Keratinocyte (primary cell): ENCODE results near the gene PRKAR2B. TPM values are rescaled to one million over a fixed set of nuclear protein-coding genes. Genes with fewer than 3 reads are reported as not detected.
"Not testable (repeated sequence)": the region's sequence is repeated elsewhere in the genome, so short reads cannot be mapped to it uniquely, and the experiment has no call there.

Experiments
- DNase-seq: peaks from one replicate; pipeline ENCODE4 v3.0.0-alpha.2; 2011; ENCODE audit warnings: low read depth, missing footprints, low spot score
- FAIRE-seq: peaks from 2 replicates; lab custom pipeline; 2011; peaks lifted over from hg19 to GRCh38; lab: Jason Lieb, UNC
- H2AFZ ChIP-seq: 2 replicates; pipeline ENCODE4 v1.6.0; 2012; ENCODE audit warnings: low read length, control low read depth, inconsistent platforms; ENCODE audit not compliant: control insufficient read depth
- H3K27ac ChIP-seq: 2 replicates; pipeline ENCODE4 v1.5.1; 2011; ENCODE audit warnings: low read length; ENCODE audit not compliant: control insufficient read depth, insufficient read depth
- H3K27me3 ChIP-seq: 3 replicates; pipeline ENCODE4 v1.6.0; 2011; ENCODE audit warnings: low read length; ENCODE audit not compliant: control insufficient read depth, insufficient read depth; ENCODE audit errors: extremely low read depth
- H3K36me3 ChIP-seq, 2 experiments: 2 replicates in 1 of 2; 3 replicates in 1 of 2; pipeline ENCODE4 v1.5.1; 2011; ENCODE audit warnings: low read length in 2 of 2, mild to moderate bottlenecking in 1 of 2; ENCODE audit not compliant: control insufficient read depth in 2 of 2, insufficient read depth in 2 of 2; ENCODE audit errors: extremely low read depth in 1 of 2
- H3K4me1 ChIP-seq: 3 replicates; pipeline ENCODE4 v1.5.1; 2011; ENCODE audit warnings: low read length; ENCODE audit not compliant: control insufficient read depth, insufficient read depth; ENCODE audit errors: extremely low read depth
- H3K4me2 ChIP-seq: 3 replicates; pipeline ENCODE4 v1.6.0; 2011; ENCODE audit warnings: low read depth, low read length; ENCODE audit not compliant: control insufficient read depth, insufficient read depth; ENCODE audit errors: extremely low read depth
- H3K4me3 ChIP-seq, 3 experiments: fragments of 200-600 bp in 1 of 3; sonication (generic) in 1 of 3; 2 replicates in 2 of 3; 3 replicates in 1 of 3; pipeline ENCODE4 v1.5.1; 2011 to 2016; ENCODE audit warnings: low read length in 3 of 3, mild to moderate bottlenecking in 3 of 3, control low read depth in 2 of 3, inconsistent platforms in 1 of 3, low read depth in 1 of 3, mixed read lengths in 1 of 3, mixed run types in 1 of 3, moderate library complexity in 1 of 3; ENCODE audit not compliant: control insufficient read depth in 2 of 3, insufficient read depth in 2 of 3; ENCODE audit errors: extremely low read depth in 1 of 3
- H3K79me2 ChIP-seq: 2 replicates; pipeline ENCODE4 v1.6.0; 2012; ENCODE audit warnings: low read length; ENCODE audit not compliant: control insufficient read depth, insufficient read depth
- H3K9ac ChIP-seq: 3 replicates; pipeline ENCODE4 v1.6.0; 2011; ENCODE audit warnings: low read length; ENCODE audit not compliant: control insufficient read depth, insufficient read depth; ENCODE audit errors: extremely low read depth
- H3K9me1 ChIP-seq: 3 replicates; pipeline ENCODE4 v1.6.0; 2011; ENCODE audit warnings: low read length; ENCODE audit not compliant: control insufficient read depth, insufficient read depth; ENCODE audit errors: extremely low read depth
- H3K9me3 ChIP-seq: 2 replicates; pipeline ENCODE4 v1.5.1; 2012; ENCODE audit warnings: low read depth, low read length; ENCODE audit not compliant: control insufficient read depth
- H4K20me1 ChIP-seq: 3 replicates; pipeline ENCODE4 v1.6.0; 2011; ENCODE audit warnings: low read length; ENCODE audit not compliant: control insufficient read depth, insufficient read depth; ENCODE audit errors: extremely low read depth
- CTCF ChIP-seq, 3 experiments: IDR thresholded peaks in 1 of 3; conservative IDR thresholded peaks in 1 of 3; optimal IDR thresholded peaks in 1 of 3; 2 replicates in 2 of 3; 3 replicates in 1 of 3; pipeline versions ENCODE3 to v1.5.1; 2011; ENCODE audit warnings: low read length in 3 of 3, mild to moderate bottlenecking in 3 of 3, moderate library complexity in 2 of 3, control low read depth in 1 of 3, inconsistent platforms in 1 of 3; ENCODE audit not compliant: insufficient read depth in 2 of 3; ENCODE audit errors: extremely low read depth in 1 of 3
- EZH2 ChIP-seq: IDR thresholded peaks from one replicate; pipeline ENCODE4 v1.6.1; 2012; ENCODE audit warnings: inconsistent platforms, mild to moderate bottlenecking, low read length, moderate library complexity
- dilution Hi-C: fragments of 300-500 bp; cut with MboI; formaldehyde crosslinking; loops from one replicate; pipeline ENCODE4 v1.7.0; 2020; ENCODE audit warnings: low sequenced_read_pairs; ENCODE audit not compliant: extremely low pct_ligation_motif_present
- polyA plus RNA-seq, 5 experiments: library from polyadenylated mRNA; depleted of rRNA in 3 of 5; stranded (reverse) in 3 of 5; stranded (forward) in 1 of 5; unstranded in 1 of 5; fragments of >200 nt; gene quantifications; 1 replicate in 1 of 5; 2 replicates in 3 of 5; 3 replicates in 1 of 5; pipeline versions ENCODE4 v1.2.1 to v1.2.3, GENCODE V29; 2011 to 2012; ENCODE audit warnings: missing spikeins in 2 of 5, low read depth in 1 of 5, low replicate concordance in 1 of 5

Gene PRKAR2B
- polyA plus RNA-seq, 1 donor (not counting 4 experiments of a cell fraction or from before 2014, with no cell fraction given), result 0.01 TPM

- dilution Hi-C loops, result no loop called here
- Histone ChIP-seq H3K4me2 (no peak overlapping the region), H3K79me2 (no peaks in the 10 kb centered on the region), H3K4me1 (peaks cover 3% of the 10 kb centered on the region), H3K27ac (no peak overlapping the region), H3K9me3 (no peaks in the 10 kb centered on the region), H3K27me3 (no peaks in the 10 kb centered on the region), H2AFZ (no peak overlapping the region), H4K20me1 (no peaks in the 10 kb centered on the region), H3K4me3 (no peak overlapping the region), H3K9me1 (no peaks in the 10 kb centered on the region), H3K9ac (no peak overlapping the region), H3K36me3 (no peaks in the 10 kb centered on the region)
- DNase-seq (no peak), FAIRE-seq (no peak)
- TF ChIP-seq CTCF (optimal IDR thresholded peaks at IDR 0.05 in 1 of 3, IDR thresholded peaks at IDR 0.05 in 1 of 3, conservative IDR thresholded peaks at IDR 0.05 in 1 of 3; ENCODE audit: extremely low read depth in 1 of 3, insufficient read depth in 2 of 3, low read length in 3 of 3), result peak in 2 of 3 experiments; percentile 4 to 12
- no peak for TF ChIP-seq EZH2
Observed at GRCh38 chr7:107152011-107152410, 107.5 kb downstream of the PRKAR2B start.

- FAIRE-seq (no peak), DNase-seq (no peak)
- H3K9me1 ChIP-seq, result no peaks in the 10 kb centered on the region
- H3K9ac ChIP-seq, result no peak overlapping the region
- H3K79me2 ChIP-seq, result no peaks in the 10 kb centered on the region
- no peak overlapping the region for H2AFZ ChIP-seq
- dilution Hi-C loops, result no loop called here
- no peaks in the 10 kb centered on the region for H4K20me1 ChIP-seq
- no peaks in the 10 kb centered on the region for H3K4me1 ChIP-seq
- no peaks in the 10 kb centered on the region for H3K36me3 ChIP-seq
- no peak overlapping the region for H3K4me3 ChIP-seq
- TF ChIP-seq EZH2 (no peak), CTCF (optimal IDR thresholded peaks at IDR 0.05 in 1 of 3, IDR thresholded peaks at IDR 0.05 in 1 of 3, conservative IDR thresholded peaks at IDR 0.05 in 1 of 3; ENCODE audit: extremely low read depth in 1 of 3, insufficient read depth in 2 of 3, low read length in 3 of 3) (no peak)
- no peak overlapping the region for H3K27ac ChIP-seq
- no peaks in the 10 kb centered on the region for H3K27me3 ChIP-seq
- H3K9me3 ChIP-seq, result no peaks in the 10 kb centered on the region
- H3K4me2 ChIP-seq, result no peak overlapping the region
Observed at GRCh38 chr7:107154826-107155225, 110.3 kb downstream of the PRKAR2B start.

GRCh38 chr7:107155726-107156125 is 111.2 kb downstream of the PRKAR2B start:
- FAIRE-seq, result not testable (repeated sequence)

More at GRCh38 chr7:107155726-107156125, 111.2 kb downstream of the PRKAR2B start:
- H3K79me2 ChIP-seq, H3K9me1 ChIP-seq, H2AFZ ChIP-seq, H3K4me2 ChIP-seq, H3K9me3 ChIP-seq, dilution Hi-C loops, H3K36me3 ChIP-seq, H3K27ac ChIP-seq, H4K20me1 ChIP-seq, H3K9ac ChIP-seq, H3K27me3 ChIP-seq, DNase-seq, H3K4me3 ChIP-seq, H3K4me1 ChIP-seq: not testable (repeated sequence)
